DMS114 treated with DMSO at 0.1 percent for 48 hours (cell line): ENCODE measurements around the gene NFAT5.
"Not testable (repeated sequence)": the region's sequence is repeated elsewhere in the genome, so short reads cannot be mapped to it uniquely, and the experiment has no call there.

Experiments
- DNase-seq: peaks from one replicate; lab custom pipeline; 2025; ENCODE audit not compliant: unreplicated experiment; lab: John Stamatoyannopoulos, UW

Gene NFAT5

DNA sequence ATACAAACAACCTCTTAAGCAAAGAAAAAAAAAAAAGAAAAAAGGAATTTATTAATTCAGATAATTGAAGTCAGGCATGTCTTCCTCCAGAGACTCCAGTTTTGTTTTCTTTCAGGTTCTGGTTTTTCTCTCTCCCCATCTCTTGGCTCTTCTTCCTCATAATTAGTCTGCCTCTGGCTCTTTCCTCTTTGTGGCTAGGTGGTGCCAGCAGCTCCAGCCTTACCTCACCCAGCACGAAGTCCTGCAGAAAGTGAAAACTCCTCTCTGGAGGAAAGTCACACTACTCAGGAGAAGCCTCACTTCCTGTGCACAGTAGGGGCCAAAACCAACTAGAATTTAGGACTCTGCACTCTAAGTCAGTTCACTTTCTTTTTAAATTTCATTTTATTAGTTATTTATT, 10.3 kb upstream of the NFAT5 start:
- DNase-seq = no peak

GRCh38 chr16:69555867-69556266, 9.9 kb upstream of the NFAT5 start:
- DNase-seq = no peak

- DNase-seq = no peak
Measured at GRCh38 chr16:69559164-69559563, 6.6 kb upstream of the NFAT5 start.

- not testable (repeated sequence) for DNase-seq
Measured at GRCh38 chr16:69561367-69561766, 4.4 kb upstream of the NFAT5 start.

DNA sequence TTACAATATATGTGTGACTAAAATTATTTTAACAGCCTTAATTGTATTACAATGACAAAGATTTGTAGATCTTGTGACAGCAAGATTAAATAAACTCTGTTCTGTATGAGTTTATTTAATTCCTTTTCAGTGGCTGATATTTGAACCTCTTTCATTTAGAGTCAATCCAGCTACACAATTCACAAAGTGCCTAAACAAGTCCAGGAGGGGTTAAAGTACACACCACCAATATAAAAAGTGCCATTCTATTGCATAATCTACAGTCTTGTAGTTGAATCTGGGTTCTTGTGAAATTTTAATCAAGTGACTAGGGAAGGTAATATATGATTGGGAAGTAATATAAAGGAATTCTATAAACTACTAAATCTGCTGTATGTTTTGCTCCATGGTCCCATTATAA, 3.9 kb upstream of the NFAT5 start:
- DNase-seq = no peak

- DNase-seq = no peak
Measured at GRCh38 chr16:69562813-69563212, 3.0 kb upstream of the NFAT5 start.

GRCh38 chr16:69563605-69564580, 1.9 kb upstream of the NFAT5 start:
- DNase-seq = no peak

- no peak for DNase-seq
Measured at GRCh38 chr16:69564845-69565670, 708 bp upstream of the NFAT5 start.

DNA sequence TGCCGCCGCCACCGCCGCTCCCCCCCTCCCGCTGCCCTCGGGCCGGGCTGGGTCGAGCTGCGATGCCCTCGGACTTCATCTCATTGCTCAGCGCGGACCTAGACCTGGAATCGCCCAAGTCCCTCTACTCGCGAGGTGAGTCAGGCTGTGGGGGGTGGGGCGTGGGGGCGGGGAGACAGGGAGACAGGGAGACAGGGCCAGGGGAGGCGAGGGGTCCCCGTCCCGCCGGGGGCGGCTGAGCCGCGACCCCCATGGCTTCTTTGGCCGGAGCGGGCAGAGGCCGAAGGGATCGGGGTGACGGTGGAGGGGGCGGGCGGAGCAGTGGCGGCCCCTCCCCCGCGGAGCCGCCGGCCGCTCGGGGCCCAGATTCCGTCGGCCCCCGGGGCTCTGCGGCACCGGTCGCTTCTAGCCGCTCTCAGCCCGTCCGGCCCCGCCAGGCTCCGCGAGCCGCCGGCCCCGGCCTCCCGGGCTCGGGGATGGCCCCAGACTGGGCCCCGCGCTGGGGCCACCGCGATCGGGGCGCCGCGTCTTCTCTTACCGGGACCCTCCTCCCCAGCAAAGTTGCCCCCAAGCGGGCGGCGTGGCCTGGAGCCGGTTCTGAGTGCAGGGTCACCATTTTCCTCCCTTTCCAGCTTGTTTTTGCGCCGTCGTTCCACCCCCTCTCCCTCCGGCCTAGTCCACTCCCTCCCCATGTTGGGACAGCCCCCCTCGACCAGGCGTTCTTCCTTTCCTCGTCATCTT, 644 bp downstream of the NFAT5 start:
- DNase-seq = no peak

GRCh38 chr16:69566981-69567680, 1.4 kb downstream of the NFAT5 start:
- DNase-seq = no peak

- no peak for DNase-seq
Measured at GRCh38 chr16:69568676-69569075, 2.9 kb downstream of the NFAT5 start.

GRCh38 chr16:69578771-69579170, 13.0 kb downstream of the NFAT5 start:
- not testable (repeated sequence) for DNase-seq

DNA sequence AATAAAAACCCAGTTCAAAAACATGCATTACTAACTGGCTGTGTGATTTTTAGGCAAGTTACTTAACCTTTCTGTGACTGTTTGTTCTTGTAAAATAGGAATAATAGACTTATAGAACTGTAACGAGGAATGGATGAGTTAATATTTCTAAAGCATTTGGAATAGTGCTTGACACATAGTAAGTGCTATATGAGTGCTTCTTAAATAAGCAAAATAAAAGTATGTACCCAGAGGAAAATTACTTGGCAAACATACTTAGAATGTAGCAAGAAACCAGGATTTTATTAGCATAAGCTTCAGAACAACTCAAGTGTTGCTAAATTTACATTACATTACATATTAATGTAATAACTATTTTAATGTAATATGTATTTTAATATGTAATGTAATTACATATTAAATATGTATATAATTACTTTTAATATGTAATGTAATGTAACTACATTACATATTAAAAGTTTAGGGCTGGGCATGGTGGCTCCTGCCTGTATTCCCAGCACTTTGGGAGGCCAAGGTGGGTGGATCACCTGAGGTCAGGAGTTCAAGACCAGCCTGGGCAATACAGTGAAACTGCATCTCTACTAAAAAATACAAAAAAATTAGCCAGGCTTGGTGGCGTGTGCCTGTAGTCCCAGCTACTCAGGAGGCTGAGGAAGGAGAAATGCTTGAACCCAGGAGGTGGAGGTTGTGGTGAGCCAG, 14.2 kb downstream of the NFAT5 start:
- no peak for DNase-seq

GRCh38 chr16:69581297-69581696, 15.5 kb downstream of the NFAT5 start:
- no peak for DNase-seq

GRCh38 chr16:69584493-69584892, 18.7 kb downstream of the NFAT5 start:
- not testable (repeated sequence) for DNase-seq

- DNase-seq = no peak
Measured at GRCh38 chr16:69589434-69590269, 23.9 kb downstream of the NFAT5 start.

DNA sequence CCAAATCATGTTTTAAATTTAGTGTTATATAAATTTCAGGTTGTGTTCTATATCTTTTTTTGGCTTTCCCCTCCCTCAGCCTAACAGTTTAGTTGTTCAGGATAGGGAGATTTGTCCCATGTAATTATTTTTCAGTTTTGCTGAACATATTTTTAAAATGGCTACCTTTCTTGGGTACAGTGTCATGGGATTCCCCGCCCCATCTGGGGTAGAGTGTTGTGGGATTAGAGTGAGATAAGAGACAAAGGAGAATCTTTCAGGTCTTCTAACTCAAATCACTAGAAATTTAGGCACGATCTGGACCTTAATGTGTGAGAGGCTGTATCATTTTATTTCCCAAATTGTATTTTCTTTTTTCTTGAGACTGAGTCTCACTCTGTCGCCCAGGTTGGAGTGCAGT, 24.8 kb downstream of the NFAT5 start:
- DNase-seq = no peak

DNA sequence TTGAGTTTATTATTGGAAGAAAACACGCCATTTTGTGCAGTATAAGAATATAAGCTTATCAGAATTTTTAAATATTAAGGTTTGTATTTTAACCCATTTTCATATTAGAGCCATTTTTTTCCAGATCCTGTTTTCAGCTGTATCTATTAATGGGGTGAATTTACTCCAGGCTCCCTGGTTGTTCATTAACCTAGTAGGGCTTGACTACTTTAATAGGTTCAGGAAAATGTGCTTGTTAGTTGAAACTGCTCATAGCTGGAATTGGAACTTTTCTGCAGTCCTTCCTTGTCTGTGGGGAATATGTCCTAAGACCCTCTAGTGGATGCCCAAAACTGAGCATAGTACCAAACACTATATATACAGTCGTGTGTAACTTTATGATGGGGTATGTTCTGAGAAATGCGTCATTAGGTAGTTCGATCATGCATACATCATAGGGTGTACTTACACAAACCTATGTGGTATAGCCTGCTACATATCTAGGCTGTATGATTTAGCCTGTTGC, 28.0 kb downstream of the NFAT5 start:
- no peak for DNase-seq
